ENCODE data around the gene ALDH2. TPM values are rescaled to one million over a fixed set of nuclear protein-coding genes. Genes with fewer than 3 reads are reported as not detected.

Gene ALDH2
- total and polyA plus RNA-seq, 9 of the 15 experiments (the other 6 are each of a cell fraction or from before 2014, with no cell fraction given): 1.9 to 22.5 (median 12.2) TPM

DNA sequence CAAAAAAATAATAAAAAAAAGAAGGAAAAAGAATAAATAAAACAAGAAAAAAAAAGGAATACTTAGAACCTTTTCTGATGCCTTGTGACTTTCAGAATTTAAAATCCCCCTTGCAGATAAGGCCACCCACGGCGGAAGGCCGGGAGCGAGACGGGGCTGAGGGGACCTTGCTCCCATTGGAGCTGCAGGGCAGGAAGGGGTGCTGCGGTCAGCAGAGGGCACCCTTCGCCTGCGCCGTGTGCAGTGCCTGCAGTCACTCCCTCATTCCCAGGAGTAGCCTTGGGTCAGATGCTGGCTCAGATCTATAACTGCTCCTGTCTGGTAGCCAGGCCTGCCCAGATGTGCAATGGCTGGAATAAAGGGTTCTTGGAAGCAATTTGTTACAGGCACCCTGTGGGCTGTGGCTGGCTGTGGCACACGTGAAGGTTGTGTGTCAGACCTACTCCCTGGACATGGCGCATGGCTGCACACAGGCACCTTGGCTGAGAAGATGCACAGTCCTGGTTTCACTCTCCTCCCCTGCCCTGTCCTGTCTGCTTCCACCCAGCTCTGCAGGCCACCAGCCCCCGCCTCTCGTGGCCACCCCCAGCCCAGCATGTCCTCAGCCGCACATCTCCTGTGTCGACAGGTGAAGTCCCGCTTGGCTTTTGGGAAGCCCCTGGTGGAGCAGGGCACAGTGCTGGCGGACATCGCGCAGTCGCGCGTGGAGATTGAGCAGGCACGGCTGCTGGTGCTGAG is 13.4 kb upstream of the ALDH2 start (continued):
- TF ChIP-seq, protein P1, sequence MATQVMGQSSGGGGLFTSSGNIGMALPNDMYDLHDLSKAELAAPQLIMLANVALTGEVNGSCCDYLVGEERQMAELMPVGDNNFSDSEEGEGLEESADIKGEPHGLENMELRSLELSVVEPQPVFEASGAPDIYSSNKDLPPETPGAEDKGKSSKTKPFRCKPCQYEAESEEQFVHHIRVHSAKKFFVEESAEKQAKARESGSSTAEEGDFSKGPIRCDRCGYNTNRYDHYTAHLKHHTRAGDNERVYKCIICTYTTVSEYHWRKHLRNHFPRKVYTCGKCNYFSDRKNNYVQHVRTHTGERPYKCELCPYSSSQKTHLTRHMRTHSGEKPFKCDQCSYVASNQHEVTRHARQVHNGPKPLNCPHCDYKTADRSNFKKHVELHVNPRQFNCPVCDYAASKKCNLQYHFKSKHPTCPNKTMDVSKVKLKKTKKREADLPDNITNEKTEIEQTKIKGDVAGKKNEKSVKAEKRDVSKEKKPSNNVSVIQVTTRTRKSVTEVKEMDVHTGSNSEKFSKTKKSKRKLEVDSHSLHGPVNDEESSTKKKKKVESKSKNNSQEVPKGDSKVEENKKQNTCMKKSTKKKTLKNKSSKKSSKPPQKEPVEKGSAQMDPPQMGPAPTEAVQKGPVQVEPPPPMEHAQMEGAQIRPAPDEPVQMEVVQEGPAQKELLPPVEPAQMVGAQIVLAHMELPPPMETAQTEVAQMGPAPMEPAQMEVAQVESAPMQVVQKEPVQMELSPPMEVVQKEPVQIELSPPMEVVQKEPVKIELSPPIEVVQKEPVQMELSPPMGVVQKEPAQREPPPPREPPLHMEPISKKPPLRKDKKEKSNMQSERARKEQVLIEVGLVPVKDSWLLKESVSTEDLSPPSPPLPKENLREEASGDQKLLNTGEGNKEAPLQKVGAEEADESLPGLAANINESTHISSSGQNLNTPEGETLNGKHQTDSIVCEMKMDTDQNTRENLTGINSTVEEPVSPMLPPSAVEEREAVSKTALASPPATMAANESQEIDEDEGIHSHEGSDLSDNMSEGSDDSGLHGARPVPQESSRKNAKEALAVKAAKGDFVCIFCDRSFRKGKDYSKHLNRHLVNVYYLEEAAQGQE (IDR thresholded peaks at IDR 0.05; ENCODE audit: borderline replicate concordance): peak; percentile 91
- TF ChIP-seq, protein P1 (CRISPR knock-in tag; IDR thresholded peaks at IDR 0.05; ENCODE audit: low read depth): no peak
- no peak for TF ChIP-seq NUFIP1 (IDR thresholded peaks at IDR 0.05; ENCODE audit: partially characterized antibody)
- 0 out of 2 replicates have a peak, but pooled peaks have one; percentile 46 for TF ChIP-seq ETV5 (CRISPR knock-in tag; IDR thresholded peaks at IDR 0.05; ENCODE audit: low read depth)
- TF ChIP-seq TFAP4 (CRISPR knock-in tag; IDR thresholded peaks at IDR 0.05; ENCODE audit: borderline replicate concordance): peak; percentile 54; the same call in 1 of the 2 replicates
- TF ChIP-seq RB1 (IDR thresholded peaks at IDR 0.05; ENCODE audit: low read depth): peak; percentile 80
- TF ChIP-seq CC2D1A (IDR thresholded peaks at IDR 0.05): peak; percentile 66; the same call in 1 of the 2 replicates
- TF ChIP-seq, protein P2, sequence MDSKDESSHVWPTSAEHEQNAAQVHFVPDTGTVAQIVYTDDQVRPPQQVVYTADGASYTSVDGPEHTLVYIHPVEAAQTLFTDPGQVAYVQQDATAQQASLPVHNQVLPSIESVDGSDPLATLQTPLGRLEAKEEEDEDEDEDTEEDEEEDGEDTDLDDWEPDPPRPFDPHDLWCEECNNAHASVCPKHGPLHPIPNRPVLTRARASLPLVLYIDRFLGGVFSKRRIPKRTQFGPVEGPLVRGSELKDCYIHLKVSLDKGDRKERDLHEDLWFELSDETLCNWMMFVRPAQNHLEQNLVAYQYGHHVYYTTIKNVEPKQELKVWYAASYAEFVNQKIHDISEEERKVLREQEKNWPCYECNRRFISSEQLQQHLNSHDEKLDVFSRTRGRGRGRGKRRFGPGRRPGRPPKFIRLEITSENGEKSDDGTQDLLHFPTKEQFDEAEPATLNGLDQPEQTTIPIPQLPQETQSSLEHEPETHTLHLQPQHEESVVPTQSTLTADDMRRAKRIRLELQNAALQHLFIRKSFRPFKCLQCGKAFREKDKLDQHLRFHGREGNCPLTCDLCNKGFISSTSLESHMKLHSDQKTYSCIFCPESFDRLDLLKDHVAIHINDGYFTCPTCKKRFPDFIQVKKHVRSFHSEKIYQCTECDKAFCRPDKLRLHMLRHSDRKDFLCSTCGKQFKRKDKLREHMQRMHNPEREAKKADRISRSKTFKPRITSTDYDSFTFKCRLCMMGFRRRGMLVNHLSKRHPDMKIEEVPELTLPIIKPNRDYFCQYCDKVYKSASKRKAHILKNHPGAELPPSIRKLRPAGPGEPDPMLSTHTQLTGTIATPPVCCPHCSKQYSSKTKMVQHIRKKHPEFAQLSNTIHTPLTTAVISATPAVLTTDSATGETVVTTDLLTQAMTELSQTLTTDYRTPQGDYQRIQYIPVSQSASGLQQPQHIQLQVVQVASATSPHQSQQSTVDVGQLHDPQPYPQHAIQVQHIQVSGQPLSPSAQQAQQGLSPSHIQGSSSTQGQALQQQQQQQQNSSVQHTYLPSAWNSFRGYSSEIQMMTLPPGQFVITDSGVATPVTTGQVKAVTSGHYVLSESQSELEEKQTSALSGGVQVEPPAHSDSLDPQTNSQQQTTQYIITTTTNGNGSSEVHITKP (IDR thresholded peaks at IDR 0.05; ENCODE audit: partially characterized antibody): peak; percentile 52
- TF ChIP-seq SMC3 (conservative IDR thresholded peaks at IDR 0.05; ENCODE audit: insufficient read depth, low read depth, low read length): peak; percentile 96
- TF ChIP-seq RAD21 (CRISPR knock-in tag; conservative IDR thresholded peaks at IDR 0.05 in 1 of 2, IDR thresholded peaks at IDR 0.05 in 1 of 2): peak; percentile 87 to 98
- TF ChIP-seq GATA2 (CRISPR knock-in tag; IDR thresholded peaks at IDR 0.05): peak; percentile 10; the same call in 1 of the 2 replicates
- TF ChIP-seq ZNF274 (IDR thresholded peaks at IDR 0.05; ENCODE audit: borderline replicate concordance, low read depth, low read length): no peak
- peak; percentile 32; the same call in 1 of the 2 replicates for TF ChIP-seq CREM (IDR thresholded peaks at IDR 0.05; ENCODE audit: low read depth)
- TF ChIP-seq RFX1 (IDR thresholded peaks at IDR 0.05): no peak
- no peak for TF ChIP-seq NELFE (IDR thresholded peaks at IDR 0.05; ENCODE audit: insufficient read depth, insufficient read length)

Measured in K562 (cell line).